Measurements from ENCODE around the gene PPP1R37. TPM values are rescaled to one million over a fixed set of nuclear protein-coding genes. Genes with fewer than 3 reads are reported as not detected.

The PPP1R37 gene
- total RNA-seq, 2 experiments from 2014 or later, result 28.3 to 29.2 TPM

GRCh38 chr19:45097776-45098520, 5.0 kb downstream of the PPP1R37 start:
- no peak for DNase-seq
- POLR2A ChIA-PET, result no interaction called here
- H3K27me3 Mint-ChIP-seq (ENCODE audit: low read depth), result no peaks in the 10 kb centered on the region
- CTCF ChIA-PET, result interaction anchor here (0.7 to 1.6 kb wide), 2 partner anchors 27 to 38 kb away, joined by 3 to 5 read pairs; no protein-coding TSS in a partner anchor
- H3K36me3 Mint-ChIP-seq (ENCODE audit: low read depth), result peaks cover 15% of the 10 kb centered on the region
- H3K9me3 Mint-ChIP-seq (ENCODE audit: insufficient read depth), result no peaks in the 10 kb centered on the region
- no peak overlapping the region for H3K4me3 Mint-ChIP-seq
- H3K4me1 Mint-ChIP-seq (ENCODE audit: low read depth), result peaks cover 64% of the 10 kb centered on the region
- H3K27ac Mint-ChIP-seq, result peak overlapping the region; percentile 43
- ATAC-seq, result no peak

DNA sequence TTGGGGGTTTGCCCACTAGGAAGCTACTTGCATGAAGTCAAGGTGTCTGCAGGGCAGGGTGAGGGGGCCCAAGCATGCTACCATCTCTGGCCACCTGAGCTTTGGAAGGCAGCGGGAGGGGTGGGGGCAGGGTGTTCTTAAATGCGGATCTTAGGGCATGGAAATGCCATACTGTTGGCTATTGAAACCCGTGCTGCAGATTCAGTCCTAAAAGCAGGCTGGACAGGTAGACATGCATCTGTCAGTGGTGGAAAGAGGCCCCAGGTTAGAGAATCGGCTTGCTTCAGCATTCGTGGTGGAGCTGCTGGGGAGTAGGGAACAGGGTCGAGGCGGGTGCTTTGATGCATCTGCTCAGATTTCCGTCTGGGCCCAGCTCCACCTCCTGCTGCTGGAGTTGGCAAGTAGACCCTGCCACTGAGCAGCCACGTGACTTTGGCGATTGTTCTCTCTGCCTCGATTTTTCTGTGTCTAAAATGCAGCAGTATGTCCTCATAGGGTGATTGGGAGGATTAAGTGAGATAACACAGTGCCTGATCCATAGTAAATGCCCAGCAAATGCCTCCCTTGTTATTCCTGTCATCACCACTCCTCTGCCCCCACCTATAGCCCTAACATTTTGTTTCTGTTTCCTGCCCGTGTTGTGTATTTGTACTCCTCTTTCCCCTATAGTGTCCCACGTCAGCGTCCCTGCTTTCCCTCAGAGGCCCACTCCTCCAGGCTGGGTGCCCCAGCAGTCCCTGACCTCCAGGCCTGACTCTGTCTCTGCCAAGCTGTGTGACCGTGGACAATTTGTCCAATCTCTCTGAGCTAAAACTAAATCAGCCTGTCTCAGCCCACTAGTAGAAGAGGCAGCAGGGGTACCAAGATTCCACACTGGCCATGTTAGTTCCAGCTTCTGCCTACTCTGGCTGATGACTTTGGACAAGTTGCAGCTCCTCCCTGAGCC, 5.8 kb downstream of the PPP1R37 start:
- CTCF ChIA-PET, result interaction anchor here (0.7 to 1.6 kb wide), 2 partner anchors 27 to 39 kb away, joined by 3 to 5 read pairs; no protein-coding TSS in a partner anchor
- ATAC-seq (no peak), DNase-seq (no peak)
- no peak overlapping the region for H3K4me3 Mint-ChIP-seq
- no peak overlapping the region for H3K27ac Mint-ChIP-seq
- H3K27me3 Mint-ChIP-seq (ENCODE audit: low read depth), result no peaks in the 10 kb centered on the region
- H3K36me3 Mint-ChIP-seq (ENCODE audit: low read depth), result peaks cover 12% of the 10 kb centered on the region
- H3K4me1 Mint-ChIP-seq (ENCODE audit: low read depth), result peaks cover 69% of the 10 kb centered on the region
- no peaks in the 10 kb centered on the region for H3K9me3 Mint-ChIP-seq (ENCODE audit: insufficient read depth)
- POLR2A ChIA-PET, result no interaction called here

- no peak overlapping the region for H3K4me3 Mint-ChIP-seq
- no peaks in the 10 kb centered on the region for H3K9me3 Mint-ChIP-seq (ENCODE audit: insufficient read depth)
- DNase-seq (no peak), ATAC-seq (no peak)
- H3K4me1 Mint-ChIP-seq (ENCODE audit: low read depth), result peaks cover 69% of the 10 kb centered on the region
- H3K27ac Mint-ChIP-seq, result peak overlapping the region; percentile 64
- ChIA-PET POLR2A (no interaction called here), CTCF (no interaction called here)
- H3K36me3 Mint-ChIP-seq (ENCODE audit: low read depth), result peaks cover 12% of the 10 kb centered on the region
- no peaks in the 10 kb centered on the region for H3K27me3 Mint-ChIP-seq (ENCODE audit: low read depth)
These were observed 6.7 kb downstream of the PPP1R37 start for GRCh38 chr19:45099467-45100191.

GRCh38 chr19:45100201-45100600, 7.2 kb downstream of the PPP1R37 start:
- H3K9me3 Mint-ChIP-seq (ENCODE audit: insufficient read depth), result no peaks in the 10 kb centered on the region
- H3K27ac Mint-ChIP-seq, result no peak overlapping the region
- ChIA-PET CTCF (interaction anchor here (1.4 kb wide), 1 partner anchor 26 kb away, joined by 3 read pairs; no protein-coding TSS in a partner anchor), POLR2A (interaction anchor here (1.0 kb wide), 1 partner anchor 8 kb away, joined by 3 read pairs; the partner anchor contains the start of gene PPP1R37)
- ATAC-seq (no peak), DNase-seq (no peak)
- H3K4me1 Mint-ChIP-seq (ENCODE audit: low read depth), result peaks cover 71% of the 10 kb centered on the region
- H3K27me3 Mint-ChIP-seq (ENCODE audit: low read depth), result no peaks in the 10 kb centered on the region
- H3K4me3 Mint-ChIP-seq, result no peak overlapping the region
- H3K36me3 Mint-ChIP-seq (ENCODE audit: low read depth), result peaks cover 8% of the 10 kb centered on the region

- no peak for ATAC-seq
- H3K4me3 Mint-ChIP-seq, result no peak overlapping the region
- H3K9me3 Mint-ChIP-seq (ENCODE audit: insufficient read depth), result no peaks in the 10 kb centered on the region
- peaks cover 6% of the 10 kb centered on the region for H3K36me3 Mint-ChIP-seq (ENCODE audit: low read depth)
- H3K27me3 Mint-ChIP-seq (ENCODE audit: low read depth), result no peaks in the 10 kb centered on the region
- peaks cover 73% of the 10 kb centered on the region for H3K4me1 Mint-ChIP-seq (ENCODE audit: low read depth)
- H3K27ac Mint-ChIP-seq, result no peak overlapping the region
- DNase-seq, result no peak
- ChIA-PET CTCF (interaction anchor here (1.4 kb wide), 1 partner anchor 26 kb away, joined by 3 read pairs; no protein-coding TSS in a partner anchor), POLR2A (interaction anchor here (1.0 kb wide), 1 partner anchor 8 kb away, joined by 3 read pairs; the partner anchor contains the start of gene PPP1R37)
These were observed 7.9 kb downstream of the PPP1R37 start for GRCh38 chr19:45100846-45101252.

GRCh38 chr19:45101806-45102205, 8.8 kb downstream of the PPP1R37 start:
- ATAC-seq (no peak), DNase-seq (no peak)
- ChIA-PET POLR2A (interaction anchor here (1.0 kb wide), 1 partner anchor 9 kb away, joined by 3 read pairs; the partner anchor contains the start of gene PPP1R37), CTCF (no interaction called here)
- no peak overlapping the region for H3K4me3 Mint-ChIP-seq
- H3K9me3 Mint-ChIP-seq (ENCODE audit: insufficient read depth), result no peaks in the 10 kb centered on the region
- peaks cover 64% of the 10 kb centered on the region for H3K4me1 Mint-ChIP-seq (ENCODE audit: low read depth)
- no peaks in the 10 kb centered on the region for H3K27me3 Mint-ChIP-seq (ENCODE audit: low read depth)
- H3K36me3 Mint-ChIP-seq (ENCODE audit: low read depth), result peaks cover 3% of the 10 kb centered on the region
- no peak overlapping the region for H3K27ac Mint-ChIP-seq

DNA sequence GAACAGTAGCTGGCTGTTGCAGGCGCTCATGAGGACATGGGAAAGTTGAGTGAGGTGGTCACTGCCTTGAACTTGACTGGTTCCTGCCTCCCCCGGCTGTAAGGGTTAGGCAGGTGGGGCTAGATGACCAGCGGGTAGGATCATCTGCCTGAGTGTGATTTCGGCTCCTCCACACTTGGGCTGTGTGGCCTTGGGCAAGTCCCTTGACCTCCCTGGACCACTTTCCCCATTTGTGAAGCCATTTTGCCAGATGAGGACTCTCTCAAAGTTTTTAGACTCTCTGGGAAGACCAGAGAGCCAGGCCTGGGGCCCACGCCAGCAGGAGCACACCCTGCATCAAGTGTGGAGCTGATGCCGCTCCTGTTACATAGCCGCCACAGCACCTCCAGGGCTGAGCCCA, 9.5 kb downstream of the PPP1R37 start:
- POLR2A ChIA-PET, result interaction anchor here (2.1 kb wide), 1 partner anchor 10 kb away, joined by 29 read pairs; the partner anchor contains the start of gene PPP1R37
- Mint-ChIP-seq H3K9me3 (ENCODE audit: insufficient read depth) (no peaks in the 10 kb centered on the region), H3K4me3 (no peak overlapping the region), H3K27ac (no peak overlapping the region), H3K4me1 (ENCODE audit: low read depth) (peaks cover 58% of the 10 kb centered on the region), H3K27me3 (ENCODE audit: low read depth) (no peaks in the 10 kb centered on the region), H3K36me3 (ENCODE audit: low read depth) (peaks cover 3% of the 10 kb centered on the region)
- no peak for ATAC-seq
- CTCF ChIA-PET, result interaction anchor here (0.6 to 1.9 kb wide), 9 partner anchors 10 to 52 kb away, joined by 3 to 12 read pairs (median 4); partner anchors contain the start of gene PPP1R37
- no peak for DNase-seq

DNA sequence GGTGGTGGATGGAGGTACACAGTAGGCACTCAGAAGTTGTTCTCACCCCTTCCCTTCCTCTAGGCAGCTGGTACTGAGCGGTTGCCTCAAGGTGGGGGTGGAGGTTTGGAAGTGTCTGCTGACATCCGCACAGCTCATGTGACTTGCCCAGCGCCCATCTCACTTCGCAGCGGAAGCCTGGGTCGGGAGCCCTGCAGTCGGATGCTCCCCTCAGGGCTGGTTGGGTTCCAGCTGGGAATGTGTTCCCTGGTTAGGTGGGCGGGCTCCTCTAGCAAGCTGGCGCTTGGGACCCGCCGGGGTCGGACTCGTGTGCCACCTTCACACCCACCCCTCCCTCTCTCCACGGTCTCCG, 10.2 kb downstream of the PPP1R37 start:
- Mint-ChIP-seq H3K27me3 (ENCODE audit: low read depth) (no peaks in the 10 kb centered on the region), H3K9me3 (ENCODE audit: insufficient read depth) (no peaks in the 10 kb centered on the region), H3K4me3 (peak overlapping the region; percentile 25), H3K4me1 (ENCODE audit: low read depth) (peaks cover 52% of the 10 kb centered on the region), H3K27ac (peak overlapping the region; percentile 80), H3K36me3 (ENCODE audit: low read depth) (peaks cover 3% of the 10 kb centered on the region)
- ATAC-seq (peak; percentile 85), DNase-seq (peak; percentile 71)
- CTCF ChIA-PET, result interaction anchor here (0.6 to 1.9 kb wide), 14 partner anchors 10 to 80 kb away, joined by 3 to 12 read pairs (median 4); partner anchors contain the start of gene PPP1R37
- POLR2A ChIA-PET, result interaction anchor here (1.1 to 2.1 kb wide), 2 partner anchors 11 to 12 kb away, joined by 3 to 29 read pairs; partner anchors contain the start of gene PPP1R37

- Mint-ChIP-seq H3K27me3 (ENCODE audit: low read depth) (no peaks in the 10 kb centered on the region), H3K36me3 (ENCODE audit: low read depth) (peaks cover 3% of the 10 kb centered on the region), H3K27ac (peak overlapping the region; percentile 80), H3K4me3 (peak overlapping the region; percentile 50), H3K4me1 (ENCODE audit: low read depth) (peaks cover 46% of the 10 kb centered on the region), H3K9me3 (ENCODE audit: insufficient read depth) (no peaks in the 10 kb centered on the region)
- POLR2A ChIA-PET, result interaction anchor here (1.1 to 2.1 kb wide), 3 partner anchors 11 to 25 kb away, joined by 3 to 29 read pairs (median 5); partner anchors contain the start of genes GEMIN7 and PPP1R37
- CTCF ChIA-PET, result interaction anchor here (0.9 to 1.9 kb wide), 13 partner anchors 9 to 80 kb away, joined by 3 to 12 read pairs (median 4); partner anchors contain the start of gene PPP1R37
- no peak for DNase-seq
- peak; percentile 13 for ATAC-seq
These were observed 10.7 kb downstream of the PPP1R37 start for GRCh38 chr19:45103508-45104319.

DNA sequence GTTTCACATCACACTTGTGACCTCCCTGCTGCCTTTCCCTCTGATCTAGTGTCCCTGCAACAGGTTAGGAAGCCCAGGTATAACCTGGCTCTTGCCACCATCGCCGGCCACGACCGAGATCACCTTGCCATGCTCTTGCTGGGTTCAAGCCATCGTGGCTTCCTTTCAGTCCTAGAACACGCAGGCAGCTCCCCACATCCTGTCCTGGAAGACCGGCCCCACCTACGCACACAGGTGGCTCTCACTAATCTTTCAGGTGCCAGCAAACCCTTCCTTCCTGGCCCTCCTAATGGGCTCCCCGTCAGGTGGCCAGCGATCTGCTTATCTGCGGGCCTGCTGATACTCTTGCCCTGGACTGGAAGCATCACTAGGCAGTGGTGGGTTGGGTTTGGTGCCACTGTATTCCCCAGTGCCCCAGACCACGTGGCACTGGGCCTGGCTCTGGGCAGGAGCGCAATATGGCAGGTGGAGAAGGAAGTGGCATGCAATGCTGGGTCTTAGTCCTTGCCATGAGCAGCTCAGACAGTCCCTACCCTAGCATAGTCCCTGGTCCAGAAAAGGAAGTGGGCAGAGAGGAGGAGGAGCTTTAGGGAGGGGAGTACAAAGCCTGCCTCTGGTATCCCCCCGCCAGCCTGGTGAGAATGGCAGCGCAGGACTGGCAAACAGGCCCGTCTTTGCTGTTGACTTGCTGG, 11.8 kb downstream of the PPP1R37 start:
- Mint-ChIP-seq H3K4me3 (peak overlapping the region; percentile 50), H3K36me3 (ENCODE audit: low read depth) (peaks cover 3% of the 10 kb centered on the region), H3K9me3 (ENCODE audit: insufficient read depth) (no peaks in the 10 kb centered on the region), H3K27me3 (ENCODE audit: low read depth) (no peaks in the 10 kb centered on the region), H3K27ac (peak overlapping the region; percentile 79), H3K4me1 (ENCODE audit: low read depth) (peaks cover 41% of the 10 kb centered on the region)
- peak; percentile 40 for DNase-seq
- ChIA-PET CTCF (interaction anchor here (1.8 to 1.9 kb wide), 2 partner anchors 12 to 13 kb away, joined by 5 to 12 read pairs; partner anchors contain the start of gene PPP1R37), POLR2A (interaction anchor here (1.7 kb wide), 1 partner anchor 26 kb away, joined by 5 read pairs; the partner anchor contains the start of gene GEMIN7)
- peak; percentile 17 for ATAC-seq

Measured in activated CD8-positive, alpha-beta T cell treated with anti-CD3 and anti-CD28 coated beads, Interleukin-2, amount 10 ng/mL, durations not matched to agents 7 days and 5 days (primary cell).